Activated T-cell treated with anti-CD3 and anti-CD28 coated beads for 1 hour (primary cell): ENCODE results near the gene IGSF21.

Experiments
- DNase-seq: peaks from one replicate; pipeline ENCODE4 v3.0.0-alpha.2; 2020; ENCODE audit warnings: low read depth

IGSF21 gene

GRCh38 chr1:18422076-18422777, 314.6 kb downstream of the IGSF21 start:
- no peak for DNase-seq

GRCh38 chr1:18422954-18423353, 315.4 kb downstream of the IGSF21 start:
- no peak for DNase-seq

- DNase-seq = no peak
Observed at GRCh38 chr1:18426580-18426979, 319.0 kb downstream of the IGSF21 start.
